Fibroblast of skin of left biceps (primary cell): ENCODE data around the gene ICAM4.
"Not testable (repeated sequence)": the region's sequence is repeated elsewhere in the genome, so short reads cannot be mapped to it uniquely, and the experiment has no call there.

Source experiments
- DNase-seq, 2 experiments: peaks; one replicate each; pipeline ENCODE4 v3.0.0-alpha.2; 2013; ENCODE audit warnings: low read depth in 2 of 2

Gene ICAM4

DNA sequence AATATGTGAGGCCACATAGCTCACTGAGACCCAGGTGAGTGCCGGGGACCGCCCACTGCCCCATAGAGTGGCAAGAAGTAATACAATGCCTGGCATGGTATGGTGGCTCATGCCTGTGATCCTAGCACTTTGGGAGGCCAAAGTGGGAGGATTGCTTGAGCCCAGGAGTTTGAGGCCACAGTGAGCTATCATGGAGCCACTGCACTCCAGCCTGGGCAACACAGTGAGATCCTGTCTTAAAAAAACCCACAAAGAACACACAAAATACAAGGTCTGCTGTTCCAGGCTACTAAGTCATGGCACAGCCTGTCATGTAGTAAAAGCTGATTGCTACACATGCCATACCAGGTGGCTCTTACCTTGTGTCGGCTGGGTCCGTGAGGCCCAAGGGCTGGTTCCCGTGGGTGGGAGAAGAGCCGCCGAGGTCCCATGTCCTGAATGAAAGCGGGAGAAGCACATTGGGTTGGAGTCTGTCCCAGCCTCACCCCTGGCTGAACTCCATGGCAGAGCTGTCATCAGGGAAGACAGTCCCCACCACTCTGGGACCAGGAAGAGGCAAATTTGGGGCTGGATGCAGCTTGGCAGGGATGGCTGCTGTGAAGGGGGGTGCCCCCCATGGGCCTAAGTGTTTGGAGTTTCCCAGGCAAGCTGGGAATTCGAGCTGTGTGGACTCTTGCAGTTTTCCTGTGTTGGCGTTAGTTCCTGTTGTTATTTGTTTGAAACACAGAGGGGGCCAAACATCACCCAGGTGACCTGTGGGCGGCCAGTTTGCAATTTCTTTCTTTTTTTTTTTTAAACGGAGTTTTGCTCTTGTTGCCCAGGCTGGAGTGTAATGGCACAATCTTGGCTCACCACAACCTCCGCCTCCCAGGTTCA lies 32.3 kb downstream of the ICAM4 start:
- DNase-seq, result no peak

GRCh38 chr19:10320602-10321416 lies 34.1 kb downstream of the ICAM4 start:
- no peak for DNase-seq

DNA sequence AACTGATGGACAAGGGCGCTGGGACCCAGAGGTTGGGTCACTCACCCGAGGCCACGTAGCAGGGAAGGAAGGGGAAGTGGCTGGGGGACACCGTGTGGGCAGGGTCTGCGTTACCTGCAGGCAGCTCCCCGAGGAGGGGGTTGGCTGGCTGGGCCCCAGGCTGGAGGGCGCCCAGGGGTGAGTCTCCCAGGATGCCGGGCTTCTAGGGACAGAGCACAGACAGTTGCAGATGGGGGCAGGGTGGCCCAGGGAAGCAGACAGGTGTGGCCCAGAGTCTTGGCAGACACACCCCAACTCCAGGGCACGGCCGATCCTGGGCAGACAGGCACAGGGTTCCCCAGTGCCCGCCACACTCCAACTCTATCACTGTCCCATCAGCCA lies 34.7 kb downstream of the ICAM4 start:
- DNase-seq, result no peak

DNA sequence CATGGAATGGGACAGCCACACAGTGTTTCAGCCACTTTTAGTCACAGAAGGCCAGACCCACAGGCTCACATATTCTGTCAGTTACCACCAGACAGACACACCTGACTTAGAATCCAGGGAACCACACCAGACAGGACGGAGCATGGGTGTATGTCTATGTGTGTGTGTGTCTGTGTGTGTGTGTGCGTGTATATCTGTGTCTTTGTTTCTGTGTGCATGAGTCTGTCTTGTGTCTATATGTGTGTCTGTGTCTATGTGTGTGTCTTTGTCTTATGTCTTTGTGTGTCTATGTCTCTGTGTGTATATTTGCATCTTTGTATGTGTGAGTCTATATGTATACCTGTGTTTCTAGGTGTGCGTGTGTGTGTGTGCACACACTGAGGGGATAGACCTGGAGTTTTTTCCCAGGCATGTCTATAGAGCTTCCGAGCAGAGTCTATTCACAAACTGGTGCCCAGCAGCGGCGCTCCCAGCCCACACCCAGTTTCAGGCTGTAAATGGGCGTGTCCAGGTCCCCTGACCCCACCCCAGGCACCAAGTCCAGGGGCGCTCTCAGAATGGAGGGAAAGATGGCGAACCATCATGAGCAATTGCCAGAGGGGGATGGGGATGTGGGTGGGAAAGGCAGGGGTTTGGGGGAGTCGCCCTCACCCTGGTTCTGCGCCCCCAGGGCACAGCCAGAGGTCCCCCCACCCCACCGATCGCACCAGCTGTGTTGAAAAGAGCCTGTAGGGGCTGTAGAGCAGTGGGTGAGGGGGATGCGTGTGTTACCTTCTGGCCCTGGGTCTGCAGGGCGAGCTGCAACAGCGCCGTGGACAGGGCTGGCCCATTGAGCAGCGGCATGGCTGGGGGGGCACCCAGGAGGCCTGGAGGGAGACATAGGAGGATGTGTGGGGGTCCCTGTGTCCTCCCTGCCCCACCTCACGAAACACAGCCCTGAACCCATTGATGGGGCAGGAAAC lies 35.4 kb downstream of the ICAM4 start:
- no peak for DNase-seq

DNA sequence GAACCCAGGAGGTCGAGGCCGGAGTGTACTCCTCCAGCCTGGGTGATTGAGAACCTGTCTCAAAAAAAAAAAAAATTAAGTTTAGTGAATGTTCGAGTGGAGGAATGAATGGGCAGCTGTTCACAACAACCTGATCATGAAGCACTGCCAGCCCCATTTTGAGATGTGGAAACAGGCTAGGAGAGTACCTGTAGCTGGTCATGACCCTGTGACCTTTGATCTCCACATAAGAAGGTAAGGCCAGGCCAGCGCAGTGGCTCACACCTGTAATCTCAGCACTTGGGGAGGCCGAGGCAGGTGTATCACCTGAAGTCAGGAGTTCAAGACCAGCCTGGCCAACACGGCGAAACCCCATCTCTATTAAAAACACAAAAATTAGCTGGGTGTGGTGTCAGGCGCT lies 39.0 kb downstream of the ICAM4 start:
- no peak for DNase-seq

DNA sequence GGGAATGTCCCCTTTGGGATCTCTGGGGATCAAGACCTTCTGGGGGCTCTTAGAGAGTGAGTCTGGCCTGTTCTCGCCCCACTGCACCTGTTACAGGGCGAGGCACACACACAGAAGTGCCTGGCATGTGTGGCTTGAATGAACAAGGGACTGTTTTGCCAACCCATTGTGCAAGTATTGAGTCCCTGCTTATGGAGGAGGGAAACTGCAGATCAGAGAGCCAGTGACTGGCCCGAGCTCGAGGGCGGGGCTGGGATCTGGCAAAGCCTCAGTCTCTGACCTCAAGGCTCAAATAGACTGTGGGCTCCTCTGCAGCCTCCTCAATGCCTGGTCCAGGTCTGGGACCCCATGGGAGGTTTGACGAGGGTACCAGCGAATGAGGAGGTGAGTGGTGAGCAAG lies 41.0 kb downstream of the ICAM4 start:
- DNase-seq, result no peak

- no peak for DNase-seq
Observed at GRCh38 chr19:10328558-10329429, 42.0 kb downstream of the ICAM4 start.

DNA sequence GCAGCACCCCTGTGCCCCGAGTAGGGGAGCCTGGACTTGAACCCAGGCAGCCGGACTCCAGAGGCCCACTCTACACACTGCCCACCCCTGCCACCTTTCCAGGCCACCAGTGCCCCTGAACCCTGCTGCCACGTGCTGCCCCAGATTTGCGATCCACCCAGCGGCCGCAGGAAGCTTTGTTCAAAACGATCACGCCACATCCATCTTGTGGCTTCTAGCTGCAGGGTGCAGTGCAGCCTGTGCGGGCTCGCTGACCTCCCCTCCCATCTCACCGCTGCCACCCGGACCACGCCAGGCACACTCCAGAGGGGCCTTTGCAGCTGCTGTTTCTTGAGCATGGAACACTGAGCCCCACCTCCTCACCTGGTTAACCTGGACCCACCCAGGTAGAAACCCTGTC lies 42.8 kb downstream of the ICAM4 start:
- no peak for DNase-seq

DNA sequence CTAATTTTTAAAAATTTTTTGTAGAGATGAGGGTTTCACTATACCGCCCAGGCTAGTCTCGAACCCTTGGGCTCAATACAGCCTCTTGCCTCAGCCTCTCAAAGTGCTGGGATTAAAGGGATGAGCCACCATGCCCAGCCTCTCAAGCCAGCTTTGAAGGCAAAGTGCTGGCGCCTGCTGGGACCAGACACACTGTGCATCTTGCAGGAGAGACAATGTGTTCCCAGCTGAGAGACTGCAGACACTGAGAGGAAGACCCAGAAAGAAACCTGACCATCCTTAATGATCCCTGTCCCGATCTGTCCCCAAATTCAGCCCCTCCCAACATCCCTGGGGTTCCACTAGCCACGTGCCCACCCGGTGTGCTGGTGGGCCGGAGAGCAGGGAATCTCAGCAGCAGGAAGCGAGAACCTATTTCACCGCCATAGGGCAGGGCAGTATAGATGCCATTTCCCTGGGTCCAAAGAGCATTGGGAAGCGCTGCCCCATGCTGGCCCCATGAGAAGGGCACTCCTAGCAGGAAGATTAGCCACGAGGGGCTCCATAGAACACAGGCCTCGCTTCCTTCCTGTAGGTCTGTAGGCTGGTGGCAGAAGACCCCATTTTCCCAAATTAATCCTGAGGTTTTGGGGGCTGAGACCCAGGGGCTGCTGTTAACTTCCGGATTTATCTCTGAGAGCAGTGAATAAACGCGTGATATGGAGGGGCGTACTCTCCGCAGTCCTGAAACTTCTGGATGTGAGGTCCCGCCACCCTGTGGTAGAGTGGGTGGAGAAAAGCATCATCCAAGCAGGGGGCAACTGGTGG lies 45.6 kb downstream of the ICAM4 start:
- no peak for DNase-seq

GRCh38 chr19:10332965-10333757 lies 46.4 kb downstream of the ICAM4 start, which contains the start of gene RAVER1:
TSS of gene RAVER1 (minus strand) at chr19:10333529. CDS start at chr19:10333507, 22 bp downstream.
- DNase-seq, result peak; percentile 90 to 92

GRCh38 chr19:10333758-10334587 lies 47.2 kb downstream of the ICAM4 start:
- DNase-seq, result no peak

- DNase-seq, result peak; percentile 53 to 58
Observed at GRCh38 chr19:10334588-10335351, 48.0 kb downstream of the ICAM4 start.

GRCh38 chr19:10335352-10335985 lies 48.7 kb downstream of the ICAM4 start:
- DNase-seq, result no peak

DNA sequence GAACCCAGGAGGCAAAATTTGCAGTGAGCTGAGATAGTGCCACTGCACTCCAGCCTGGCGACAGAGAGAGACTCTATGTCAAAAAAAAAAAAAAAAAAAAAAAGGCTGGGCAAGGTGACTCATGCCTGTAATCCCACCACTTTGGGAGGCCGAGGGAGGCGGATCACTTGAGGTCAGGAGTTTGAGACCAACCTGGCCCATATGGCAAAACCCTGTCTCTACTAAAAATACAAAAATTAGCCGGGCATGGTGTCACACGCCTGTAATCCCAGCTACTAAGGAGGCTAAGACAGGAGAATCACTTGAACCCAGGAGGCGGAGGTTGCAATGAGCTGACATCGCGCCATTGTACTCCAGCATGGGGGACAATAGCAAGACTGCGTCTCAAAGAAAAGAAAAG lies 50.0 kb downstream of the ICAM4 start:
- DNase-seq, result not testable (repeated sequence)
